AG04450 (cell line): Measurements from ENCODE around the gene OS9. TPM values are rescaled to one million over a fixed set of nuclear protein-coding genes. Genes with fewer than 3 reads are reported as not detected.
"Not testable (repeated sequence)": the region's sequence is repeated elsewhere in the genome, so short reads cannot be mapped to it uniquely, and the experiment has no call there.

Source experiments
- CTCF ChIA-PET: fragments of 300-600, 350-600 bp; formaldehyde crosslinking; extraction: SDS; loops from one replicate; lab custom pipeline; 2022; ENCODE audit warnings: antibody characterized with exemption, inconsistent platforms; lab: Charles Lee
- POLR2A ChIA-PET: fragments of 350-600 bp; formaldehyde crosslinking; extraction: SDS; loops from one replicate; lab custom pipeline; 2021; ENCODE audit warnings: antibody characterized with exemption, inconsistent platforms; lab: Yijun Ruan, JAX
- DNase-seq: peaks from one replicate; pipeline ENCODE4 v3.0.0-alpha.2; 2011; ENCODE audit warnings: low read depth, low spot score
- H3K27ac ChIP-seq: one replicate; pipeline ENCODE4 v1.5.1; 2012; ENCODE audit warnings: low read depth, low read length, control low read depth
- H3K27me3 ChIP-seq: one replicate; pipeline ENCODE4 v1.6.0; 2012; ENCODE audit warnings: low read length; ENCODE audit not compliant: control insufficient read depth, insufficient read depth
- H3K4me3 ChIP-seq: 2 replicates; pipeline ENCODE4 v1.5.1; 2011; ENCODE audit warnings: mild to moderate bottlenecking, low read depth, low read length, control low read depth
- H3K9me3 ChIP-seq: 2 replicates; pipeline ENCODE4 v1.5.1; 2012; ENCODE audit warnings: low read length; ENCODE audit not compliant: control insufficient read depth, insufficient read depth
- CTCF ChIP-seq: IDR thresholded peaks from 2 replicates; pipeline ENCODE4 v1.5.1; 2011; ENCODE audit warnings: low read depth, low read length, control low read depth, inconsistent platforms
- polyA plus RNA-seq: library from polyadenylated mRNA; depleted of rRNA; stranded (reverse); fragments of >200 nt; gene quantifications from 2 replicates; pipeline ENCODE4 v1.2.3, GENCODE V29; 2011

Gene OS9
- polyA plus RNA-seq, 1 experiment = 310 TPM

GRCh38 chr12:57720606-57721595 is 27.0 kb downstream of the OS9 start:
- Histone ChIP-seq H3K9me3 (no peaks in the 10 kb centered on the region; the same call in 1 of the 2 replicates), H3K27me3 (no peaks in the 10 kb centered on the region), H3K4me3 (no peak overlapping the region), H3K27ac (no peak overlapping the region)
- CTCF ChIA-PET = interaction anchor here (1.1 kb wide), 1 partner anchor 137 kb away, joined by 3 read pairs; no protein-coding TSS in a partner anchor
- POLR2A ChIA-PET = no interaction called here
- no peak for TF ChIP-seq CTCF
- no peak for DNase-seq

- CTCF ChIA-PET, H3K27ac ChIP-seq, DNase-seq, H3K27me3 ChIP-seq, H3K9me3 ChIP-seq, POLR2A ChIA-PET, H3K4me3 ChIP-seq: not testable (repeated sequence)
These were observed 28.1 kb downstream of the OS9 start for GRCh38 chr12:57721846-57722608.

GRCh38 chr12:57722716-57723629 is 29.0 kb downstream of the OS9 start:
- no peak overlapping the region for H3K4me3 ChIP-seq
- peaks cover 3% of the 10 kb centered on the region for H3K27me3 ChIP-seq
- H3K9me3 ChIP-seq = peaks cover 5% of the 10 kb centered on the region; the same call in 1 of the 2 replicates
- DNase-seq = no peak
- ChIA-PET CTCF (interaction anchor here (0.8 to 1.0 kb wide), 2 partner anchors 9 to 139 kb away, joined by 3 read pairs; no protein-coding TSS in a partner anchor), POLR2A (no interaction called here)
- no peak for TF ChIP-seq CTCF
- no peak overlapping the region for H3K27ac ChIP-seq

GRCh38 chr12:57723630-57723962 is 29.7 kb downstream of the OS9 start:
- ChIA-PET POLR2A (no interaction called here), CTCF (interaction anchor here (0.8 to 1.0 kb wide), 2 partner anchors 9 to 140 kb away, joined by 3 read pairs; no protein-coding TSS in a partner anchor)
- no peak for DNase-seq
- Histone ChIP-seq H3K27me3 (peaks cover 3% of the 10 kb centered on the region), H3K27ac (no peak overlapping the region), H3K9me3 (peaks cover 5% of the 10 kb centered on the region; the same call in 1 of the 2 replicates), H3K4me3 (no peak overlapping the region)
- TF ChIP-seq CTCF = no peak
